K562 (cell line): Measurements from ENCODE around the gene PGAP3. TPM values are rescaled to one million over a fixed set of nuclear protein-coding genes. Genes with fewer than 3 reads are reported as not detected.

Experiments
- ATAC-seq: fragments of 200-7000 bp; cut with Tn5 transposase; 3 replicates; pipeline ENCODE4 v1.9.1; 2020; ENCODE audit warnings: moderate library complexity
- BruUV-seq: library from RNA; stranded (reverse); fragments of 400-500 nt; replicated peaks from 2 replicates; lab custom pipeline; 2021; lab: Mats Ljungman, UMichigan
- CTCF ChIA-PET: fragments of 300-600 bp; formaldehyde crosslinking; extraction: SDS; loops from one replicate; lab custom pipeline; 2021; ENCODE audit warnings: low intra/inter-chr PET ratio; lab: Yijun Ruan, JAX
- POLR2A ChIA-PET: fragments of 300-600, 350-650 bp; sonication (Branson Sonifier 250); formaldehyde crosslinking; extraction: SDS; loops from one replicate; lab custom pipeline; 2021; ENCODE audit warnings: antibody characterized with exemption, inconsistent platforms; lab: Yijun Ruan, JAX
- DNase-seq, 4 experiments: peaks; one replicate each; pipeline versions ENCODE4 v3.0.0 to v3.0.0-alpha.2; 2011 to 2018; ENCODE audit warnings: low spot score in 3 of 4, mixed read lengths in 3 of 4; ENCODE audit errors: extremely low read depth in 1 of 4
- FAIRE-seq: peaks from 2 replicates; lab custom pipeline; 2011; peaks lifted over from hg19 to GRCh38; lab: Jason Lieb, UNC
- H2AFZ ChIP-seq: 2 replicates; pipeline ENCODE4 v1.6.0; 2011; ENCODE audit warnings: low read depth, low read length, control low read depth, inconsistent platforms
- H3K27ac ChIP-seq: fragments of 200-600 bp; 3 replicates; pipeline ENCODE4 v1.8.0; 2011; ENCODE audit warnings: low read depth, mild to moderate bottlenecking, control low read depth, inconsistent platforms, low read length, moderate library complexity, mixed read lengths; ENCODE audit errors: extremely low read depth
- H3K27me3 ChIP-seq, 2 experiments: fragments of 300-600 bp in 1 of 2; 2 replicates in 1 of 2; 3 replicates in 1 of 2; pipeline versions ENCODE4 v1.6.0 to v1.8.0; 2011; ENCODE audit warnings: inconsistent platforms in 2 of 2, low read length in 2 of 2, mild to moderate bottlenecking in 1 of 2, mixed read lengths in 1 of 2, moderate library complexity in 1 of 2; ENCODE audit not compliant: control insufficient read depth in 2 of 2, insufficient read depth in 2 of 2
- H3K36me3 ChIP-seq: fragments of 300-600 bp; 3 replicates; pipeline ENCODE4 v1.8.0; 2011; ENCODE audit warnings: mild to moderate bottlenecking, low read length, inconsistent platforms; ENCODE audit not compliant: control insufficient read depth, insufficient read depth
- H3K4me1 ChIP-seq, 2 experiments: fragments of 200-600 bp in 1 of 2; replicated peaks in 1 of 2; 2 replicates in 1 of 2; 3 replicates in 1 of 2; pipeline versions ENCODE4 v1.5.1 to v1.8.0; 2011; ENCODE audit warnings: inconsistent platforms in 2 of 2, low read length in 2 of 2, mild to moderate bottlenecking in 1 of 2, mixed read lengths in 1 of 2, moderate library complexity in 1 of 2; ENCODE audit not compliant: control insufficient read depth in 2 of 2, insufficient read depth in 2 of 2
- H3K4me2 ChIP-seq: 2 replicates; pipeline ENCODE4 v1.6.1; 2011; ENCODE audit warnings: low read length, control low read depth, inconsistent platforms, mixed read lengths; ENCODE audit not compliant: insufficient read depth
- H3K4me3 ChIP-seq: fragments of 200-600 bp; sonication (generic), shearing (Covaris generic); 2 replicates; pipeline ENCODE4 v1.5.1; 2016; ENCODE audit warnings: control low read depth, inconsistent platforms
- H3K79me2 ChIP-seq: fragments of 200-600 bp; 3 replicates; pipeline ENCODE4 v1.8.0; 2011; ENCODE audit warnings: low read length, inconsistent platforms; ENCODE audit not compliant: control insufficient read depth, insufficient read depth
- H3K9ac ChIP-seq, 2 experiments: 2 replicates each; pipeline versions ENCODE4 v1.6.0 to v1.6.1; 2011; ENCODE audit warnings: low read depth in 2 of 2, low read length in 2 of 2, control low read depth in 1 of 2, inconsistent platforms in 1 of 2, mild to moderate bottlenecking in 1 of 2, mixed read lengths in 1 of 2; ENCODE audit not compliant: insufficient read depth in 1 of 2
- H3K9me1 ChIP-seq: one replicate; pipeline ENCODE4 v1.6.0; 2011; ENCODE audit warnings: inconsistent platforms, mild to moderate bottlenecking, low read length, moderate library complexity; ENCODE audit not compliant: control insufficient read depth, insufficient read depth
- H3K9me3 ChIP-seq: replicated peaks from 2 replicates; pipeline ENCODE4 v1.5.1; 2011; ENCODE audit warnings: low read depth, low read length, inconsistent platforms; ENCODE audit not compliant: control insufficient read depth, insufficient read depth
- H4K20me1 ChIP-seq: replicated peaks from 2 replicates; pipeline ENCODE4 v1.6.1; 2011; ENCODE audit warnings: low read length, inconsistent platforms, mixed read lengths; ENCODE audit not compliant: control insufficient read depth, insufficient read depth
- E2F3 ChIP-seq: fragments of 250-450 bp; sonication (Bioruptor Pico); IDR thresholded peaks from 2 replicates; pipeline ENCODE4 v1.4.0; 2020; ENCODE audit warnings: mild to moderate bottlenecking
- E2F5 ChIP-seq: sonication (generic); formaldehyde crosslinking; IDR thresholded peaks from 2 replicates; pipeline ENCODE4 v1.8.0; 2022; ENCODE audit warnings: mild to moderate bottlenecking, missing genetic modification reagents
- KAT7 ChIP-seq: sonication (generic); formaldehyde crosslinking; IDR thresholded peaks from 2 replicates; pipeline ENCODE4 v1.8.0; 2022; ENCODE audit warnings: missing genetic modification reagents, mild to moderate bottlenecking, borderline replicate concordance
- MNT ChIP-seq, 2 experiments: fragments of 450-650 bp; conservative IDR thresholded peaks; 2 replicates each; pipeline ENCODE4 v1.6.1; 2017; ENCODE audit warnings: mild to moderate bottlenecking in 2 of 2, moderate library complexity in 2 of 2
- MTA2 ChIP-seq: fragments of 450-650 bp; IDR thresholded peaks from 2 replicates; pipeline ENCODE4 v1.6.1; 2016; ENCODE audit warnings: low read depth
- STAG1 ChIP-seq: sonication (generic); formaldehyde crosslinking; IDR thresholded peaks from 2 replicates; pipeline ENCODE4 v1.5.0; 2020; ENCODE audit warnings: missing genetic modification reagents, borderline replicate concordance
- ZKSCAN8 ChIP-seq: fragments of 200-800 bp; sonication (Bioruptor generic); IDR thresholded peaks from 2 replicates; pipeline ENCODE4 v1.6.1; 2016; ENCODE audit warnings: missing genetic modification characterization, missing compliant biosample characterization
- ZNF133 ChIP-seq: fragments of 250-450 bp; sonication (Bioruptor Pico); IDR thresholded peaks from 2 replicates; pipeline ENCODE4 v1.4.0; 2020; ENCODE audit warnings: mild to moderate bottlenecking
- ZNF780A ChIP-seq: fragments of 250-450 bp; sonication (Bioruptor Pico); IDR thresholded peaks from 2 replicates; pipeline ENCODE4 v1.5.0; 2021; ENCODE audit warnings: mild to moderate bottlenecking
- WGBS: fragments of 100-300 bp; shearing (Covaris generic); methylation state at CpG from one replicate; pipeline ENCODE4 v1.1.6; 2016; ENCODE audit warnings: low coverage, mixed read lengths; ENCODE audit not compliant: insufficient coverage; ENCODE audit errors: missing lambda C conversion rate; 5-methylcytosine and 5-hydroxymethylcytosine counted together
- in situ Hi-C: fragments of 300-500 bp; cut with MboI; formaldehyde crosslinking; loops from 4 replicates; pipeline ENCODE4 v1.15.0; 2018; ENCODE audit warnings: inconsistent platforms, mixed read lengths
- intact Hi-C: fragments of 100-400 bp; cut with micrococcal nuclease; formaldehyde crosslinking; loops from 2 replicates; pipeline ENCODE4 v1.14.2; 2022
- polyA plus RNA-seq, 8 experiments: library from polyadenylated mRNA; depleted of rRNA in 4 of 8; stranded (reverse) in 5 of 8; unstranded in 3 of 8; fragments of >200 nt; fragmentation: Nextera tagmentation in 2 of 8; fragmentation: Illumina TruSeq in 1 of 8; extraction: Ambion mirVana in 2 of 8; extraction: Trizol in 1 of 8; gene quantifications; 2 replicates each; pipeline versions ENCODE4 v1.2.1 to v1.2.3, GENCODE V29; 2011 to 2014; ENCODE audit warnings: inconsistent platforms in 1 of 8, missing spikeins in 1 of 8
- total RNA-seq, 7 experiments: library from RNA; depleted of rRNA in 6 of 7; stranded (reverse); fragments of >200 nt in 6 of 7; fragmentation: Illumina TruSeq in 2 of 7; extraction: Trizol in 2 of 7; gene quantifications; 2 replicates each; pipeline versions ENCODE4 v1.2.1 to v1.2.3, GENCODE V29; 2011 to 2021; ENCODE audit warnings: low replicate concordance in 1 of 7

The PGAP3 gene
- total and polyA plus RNA-seq, 9 of the 15 experiments (the other 6 are each of a cell fraction or from before 2014, with no cell fraction given), result 0.38 to 9.4 (median 4.5) TPM

GRCh38 chr17:39659279-39660010, 28.4 kb downstream of the PGAP3 start:
- Histone ChIP-seq H3K9me1 (no peaks in the 10 kb centered on the region), H3K9me3 (no peaks in the 10 kb centered on the region), H3K4me3 (no peak overlapping the region), H3K27ac (no peak overlapping the region)
- intact Hi-C loops (no loop called here), in situ Hi-C loops (no loop called here)
- no peak for FAIRE-seq
- no peak for TF ChIP-seq MNT (conservative IDR thresholded peaks at IDR 0.05)
- TF ChIP-seq ZNF780A, result no peak
- no peak for TF ChIP-seq ZNF133 (CRISPR knock-in tag)
- TF ChIP-seq ZKSCAN8 (CRISPR knock-in tag), result no peak
- TF ChIP-seq E2F5 (CRISPR knock-in tag), result no peak
- no peak for TF ChIP-seq E2F3 (CRISPR knock-in tag)
- TF ChIP-seq KAT7 (CRISPR knock-in tag), result no peak
- no peak for TF ChIP-seq STAG1
- TF ChIP-seq MTA2, result no peak
- TF ChIP-seq, all 486 proteins: peak for 0
- Histone ChIP-seq H3K79me2 (peaks cover 4% of the 10 kb centered on the region), H4K20me1 (no peaks in the 10 kb centered on the region), H3K27me3 (no peaks in the 10 kb centered on the region), H2AFZ (no peak overlapping the region), H3K9ac (peak overlapping the region in 1 of 2 experiments; percentile 70; a peak in 2 of 4 replicates), H3K36me3 (peaks cover 78% of the 10 kb centered on the region; the same call in 2 of the 3 replicates), H3K4me1 (peaks cover 7 to 51% of the 10 kb centered on the region in 2 experiments; a peak in 4 of 5 replicates), H3K4me2 (no peak overlapping the region)
- POLR2A ChIA-PET, result interaction anchor here (1.2 kb wide), 1 partner anchor 9 kb away, joined by 5 read pairs; no protein-coding TSS in a partner anchor
- no peak for ATAC-seq
- WGBS, result 79% methylated on average over 7 of the region's 15 CpGs
- no peak for DNase-seq
- BruUV-seq, result no TSS peak
- CTCF ChIA-PET, result no interaction called here
